Right lobe of liver (tissue), 4 donors: ENCODE results near the gene NUP42.

Experiments
- POLR2A ChIP-seq: fragments of 450-650 bp; IDR thresholded peaks from one replicate; pipeline ENCODE4 v1.6.1; 2017; ENCODE audit warnings: antibody characterized with exemption, mild to moderate bottlenecking
- TF ChIP-seq, protein P1 (sequence below), 4 donors: fragments of 200-600 bp in 3 of 4; fragments of 450-650 bp in 1 of 4; IDR thresholded peaks; one replicate each; pipeline versions ENCODE4 v1.5.1 to v1.8.0; 2016 to 2022; ENCODE audit warnings: antibody characterized with exemption in 4 of 4, mild to moderate bottlenecking in 2 of 4
- donor health status: DM: no; HTN: no; CAD: no.
- donor health status: DM: no; HTN: no; CAD: no.
- donor health status: DM: no; HTN: yes; CAD: no.

DNA sequence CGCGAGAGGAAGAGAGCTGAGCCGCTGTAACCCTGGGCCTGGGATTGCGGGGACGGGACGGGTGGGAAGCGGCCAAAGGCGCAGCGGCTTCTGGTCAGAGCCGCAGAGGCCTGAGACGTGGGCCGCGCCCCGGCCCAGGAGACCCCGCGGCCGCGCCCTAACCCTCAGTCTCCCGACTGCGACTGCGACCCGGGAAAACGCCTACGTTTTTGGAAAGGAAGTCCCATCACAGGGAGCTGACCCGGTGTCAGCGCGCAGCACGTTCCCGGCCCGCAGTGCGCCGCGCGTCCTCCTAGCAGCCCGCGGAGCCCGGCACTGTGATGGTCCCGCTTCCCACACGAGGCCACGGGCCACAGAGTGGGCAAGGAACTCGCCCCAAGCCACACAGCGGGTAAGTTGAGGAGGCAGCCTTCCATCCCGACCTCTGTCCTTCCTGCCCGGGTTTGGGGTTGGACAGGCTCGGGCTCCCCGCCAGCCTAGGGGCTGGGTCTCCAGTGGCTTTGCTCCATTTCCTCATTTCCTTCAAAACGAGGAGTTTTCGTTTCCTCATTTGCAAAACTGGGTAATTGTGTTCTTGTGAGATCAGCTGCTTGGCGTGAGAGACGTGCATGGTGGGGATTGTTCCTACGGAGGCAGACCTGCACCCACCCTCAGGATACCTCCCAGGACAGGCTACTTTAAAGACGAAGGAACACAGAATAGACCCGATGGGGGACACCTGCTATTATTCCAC lies 65.9 kb downstream of the NUP42 start:
- TF ChIP-seq, protein P1, sequence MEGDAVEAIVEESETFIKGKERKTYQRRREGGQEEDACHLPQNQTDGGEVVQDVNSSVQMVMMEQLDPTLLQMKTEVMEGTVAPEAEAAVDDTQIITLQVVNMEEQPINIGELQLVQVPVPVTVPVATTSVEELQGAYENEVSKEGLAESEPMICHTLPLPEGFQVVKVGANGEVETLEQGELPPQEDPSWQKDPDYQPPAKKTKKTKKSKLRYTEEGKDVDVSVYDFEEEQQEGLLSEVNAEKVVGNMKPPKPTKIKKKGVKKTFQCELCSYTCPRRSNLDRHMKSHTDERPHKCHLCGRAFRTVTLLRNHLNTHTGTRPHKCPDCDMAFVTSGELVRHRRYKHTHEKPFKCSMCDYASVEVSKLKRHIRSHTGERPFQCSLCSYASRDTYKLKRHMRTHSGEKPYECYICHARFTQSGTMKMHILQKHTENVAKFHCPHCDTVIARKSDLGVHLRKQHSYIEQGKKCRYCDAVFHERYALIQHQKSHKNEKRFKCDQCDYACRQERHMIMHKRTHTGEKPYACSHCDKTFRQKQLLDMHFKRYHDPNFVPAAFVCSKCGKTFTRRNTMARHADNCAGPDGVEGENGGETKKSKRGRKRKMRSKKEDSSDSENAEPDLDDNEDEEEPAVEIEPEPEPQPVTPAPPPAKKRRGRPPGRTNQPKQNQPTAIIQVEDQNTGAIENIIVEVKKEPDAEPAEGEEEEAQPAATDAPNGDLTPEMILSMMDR (IDR thresholded peaks at IDR 0.05): no peak
- TF ChIP-seq POLR2A: no peak
